Heart right ventricle (tissue), 16 donors: ENCODE results near the gene GLRA1. TPM values are rescaled to one million over a fixed set of nuclear protein-coding genes. Genes with fewer than 3 reads are reported as not detected.

Experiments
- ATAC-seq, 8 donors: fragments of 200-7000 bp; cut with Tn5 transposase; one replicate each; pipeline ENCODE4 v1.9.1; 2020; ENCODE audit warnings: mild to moderate bottlenecking in 8 of 8, moderate library complexity in 8 of 8, moderate number of reproducible peaks in 1 of 8
- DNase-seq, 2 donors: peaks; one replicate each; pipeline ENCODE4 v3.0.0-alpha.2; 2020
- H3K27ac ChIP-seq, 10 donors: fragments of 200-600 bp; sonication (generic) in 2 of 10; one replicate each; pipeline versions ENCODE4 v1.5.0 to v1.8.0; 2020 to 2022; ENCODE audit warnings: mild to moderate bottlenecking in 3 of 10
- H3K27me3 ChIP-seq, 7 donors: fragments of 200-600 bp; one replicate each; pipeline ENCODE4 v1.8.0; 2021 to 2022; ENCODE audit warnings: mild to moderate bottlenecking in 2 of 7
- H3K36me3 ChIP-seq, 9 donors: fragments of 200-600 bp; sonication (generic) in 1 of 9; one replicate each; pipeline versions ENCODE4 v1.5.0 to v1.8.0; 2020 to 2022; ENCODE audit warnings: mild to moderate bottlenecking in 2 of 9
- H3K4me1 ChIP-seq, 9 donors: fragments of 200-600 bp; sonication (generic) in 1 of 9; one replicate each; pipeline versions ENCODE4 v1.5.0 to v1.8.0; 2020 to 2022; ENCODE audit warnings: mild to moderate bottlenecking in 4 of 9
- H3K4me3 ChIP-seq, 10 donors: fragments of 200-600 bp; sonication (generic) in 2 of 10; one replicate each; pipeline versions ENCODE4 v1.5.0 to v1.8.0; 2020 to 2022; ENCODE audit warnings: mild to moderate bottlenecking in 7 of 10, moderate library complexity in 2 of 10
- H3K9me3 ChIP-seq, 11 donors: fragments of 200-600 bp in 10 of 11; sonication (generic) in 2 of 11; one replicate each; pipeline versions ENCODE4 v1.5.0 to v1.8.0; 2013 to 2022; ENCODE audit warnings: mild to moderate bottlenecking in 2 of 11, control low read depth in 1 of 11, moderate library complexity in 1 of 11
- CTCF ChIP-seq, 9 donors: fragments of 200-600 bp; sonication (generic) in 2 of 9; IDR thresholded peaks; one replicate each; pipeline versions ENCODE4 v1.5.0 to v1.8.0; 2021 to 2022; ENCODE audit warnings: antibody characterized with exemption in 9 of 9, mild to moderate bottlenecking in 5 of 9, moderate library complexity in 1 of 9
- WGBS, 2 donors: extraction: QIAGEN DNeasy Blood & Tissue Kit; methylation state at CpG; one replicate each; pipeline ENCODE4 v1.1.7; 2013; ENCODE audit warnings: inconsistent platforms in 1 of 2; 5-methylcytosine and 5-hydroxymethylcytosine counted together
- intact Hi-C, 10 donors: fragments of 100-400 bp; cut with DNase I; formaldehyde crosslinking; loops; one replicate each; pipeline versions ENCODE4 v1.11.1 to v1.14.2; 2022
- long read RNA-seq, 3 donors: library from polyadenylated mRNA; unstranded; transcript quantifications; one replicate each; pipeline ENCODE4 v2.0.0, GENCODE V29; 2020 to 2021
- polyA plus RNA-seq, 2 donors: library from polyadenylated mRNA; stranded (reverse); fragments of 200-250 nt; gene quantifications; one replicate each; pipeline ENCODE4 v1.2.3, GENCODE V29; 2013
- total RNA-seq, 10 donors: library from RNA; stranded (reverse); fragmentation: NEBNext Ultra II Directional in 3 of 10; extraction: Animal tissue kit (Norgen Biotek cat#: 25700) in 3 of 10; gene quantifications; one replicate each; pipeline versions ENCODE4 v1.2.1 to v1.2.4, GENCODE V29; 2021 to 2023
- donor health status: Arrhythmogenic right ventricular cardiomyopathy.
- donor health status: ischemic (EF 13 %, LVEDD 7.1; RV severe dilation, severe dysfunction).
- donor health status: healthy with polysubstance abuse.
- donor health status: DM: no; HTN: yes; CAD: no.
- donor health status: DM: no; HTN: no; CAD: no.
- donor health status: ischemic (EF 25% LVEDD 6.9; RV normal size, moderate dysfunction).
- donor health status: ischemic (EF 25% LVEDD 5.7; RV mildly dilated, moderate dysfunction).
- donor health status: healthy.
- donor health status: DM: yes; HTN: yes; CAD: no.
- donor health status: Ischemic cardiomyopathy.
- donor health status: ischemic (EF 35%, LVEDD 5.7; RV mildly dilated, moderate dysfunction).
- donor health status: nonischemic (EF 11% LVEDD 7.7; RV severe dilation, severe dysfunction).
- donor health status: DM: yes; HTN: yes; CAD: no.
- donor health status: PGD.
- donor health status: ischemic (EF 29% LVEDD 5.4; RV normal size, mild dysfunction).
- donor health status: nonischemic (EF 23%, LVEDD 6.1; RV moderate dilation, normal function).

Gene GLRA1
- not detected for total RNA-seq
- polyA plus RNA-seq, result not detected
- long read RNA-seq, donor 1, result 0 reads
- long read RNA-seq, donor 2, result 0 reads
- long read RNA-seq, donor 3, result 0 reads

DNA sequence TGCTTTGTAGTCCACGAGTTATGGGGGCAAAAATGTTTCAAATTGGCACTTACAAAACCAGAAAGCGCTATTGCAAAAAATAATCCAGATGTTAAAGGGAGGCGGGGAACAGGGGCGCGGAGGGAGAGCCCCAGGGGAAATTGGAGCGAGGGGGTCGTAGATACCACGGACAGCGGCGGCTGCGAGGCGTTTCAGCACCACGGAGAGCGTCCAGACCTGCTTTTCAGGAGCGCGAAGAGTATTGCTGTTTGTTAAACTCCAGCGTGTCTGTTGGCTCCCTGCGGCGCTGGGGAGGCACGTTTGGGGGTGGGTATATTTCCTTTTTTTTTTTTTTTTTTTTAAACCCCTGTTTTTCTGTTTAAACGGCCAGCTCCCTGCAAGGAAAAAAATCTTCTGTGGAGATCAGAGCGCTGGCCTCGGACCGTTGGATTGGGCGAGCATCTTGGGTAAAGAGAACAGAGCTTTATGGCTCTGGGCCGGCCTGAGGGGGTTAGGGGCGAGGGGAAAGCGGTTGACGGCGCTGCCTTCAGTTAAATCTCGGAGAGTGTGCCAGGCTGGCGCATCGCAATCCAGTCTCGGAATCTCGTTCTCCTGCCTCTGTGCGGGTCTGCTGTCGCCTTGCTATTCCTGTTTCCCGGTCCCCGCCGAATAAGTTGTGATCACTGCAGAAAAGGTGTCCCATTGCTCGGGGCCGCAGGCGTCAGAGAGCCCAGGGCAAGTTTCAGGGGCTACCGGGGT lies at the start of gene GLRA1:
Gene GLRA1 (minus strand): TSS at position 288 of the 738 bp plus-strand sequence. CDS start 302 bp downstream, outside the sequence.
- Histone ChIP-seq H3K27ac (no peak within 1 kb of the TSS), H3K4me3 (no peak within 1 kb of the TSS), H3K9me3 (peaks cover 0 to 2% (median 0%) of the 10 kb centered on the region in 11 donors), H3K36me3 (no peaks in the 10 kb centered on the region), H3K27me3 (peaks cover 0 to 42% (median 27%) of the 10 kb centered on the region in 7 donors), H3K4me1 (no peaks in the 10 kb centered on the region)
- ATAC-seq, result peak in 6 of 8 donors; percentile 53 to 69 (median 59)
- WGBS, 2 donors, result 5 to 6% methylated on average over 44 of the region's 44 CpGs
- intact Hi-C loops, result no loop called here
- TF ChIP-seq CTCF (IDR thresholded peaks at IDR 0.05), result no peak
- DNase-seq, result peak; percentile 57 to 61

- no peak overlapping the region for H3K27ac ChIP-seq
- H3K4me3 ChIP-seq, result no peak overlapping the region
- H3K9me3 ChIP-seq, result no peaks in the 10 kb centered on the region
- ATAC-seq, result no peak
- no peaks in the 10 kb centered on the region for H3K36me3 ChIP-seq
- intact Hi-C loops, result no loop called here
- H3K4me1 ChIP-seq, result no peaks in the 10 kb centered on the region
- TF ChIP-seq CTCF (IDR thresholded peaks at IDR 0.05), result no peak
- no peaks in the 10 kb centered on the region for H3K27me3 ChIP-seq
- no peak for DNase-seq
Measured at GRCh38 chr5:151970885-151971284, 46.2 kb upstream of the GLRA1 start.

DNA sequence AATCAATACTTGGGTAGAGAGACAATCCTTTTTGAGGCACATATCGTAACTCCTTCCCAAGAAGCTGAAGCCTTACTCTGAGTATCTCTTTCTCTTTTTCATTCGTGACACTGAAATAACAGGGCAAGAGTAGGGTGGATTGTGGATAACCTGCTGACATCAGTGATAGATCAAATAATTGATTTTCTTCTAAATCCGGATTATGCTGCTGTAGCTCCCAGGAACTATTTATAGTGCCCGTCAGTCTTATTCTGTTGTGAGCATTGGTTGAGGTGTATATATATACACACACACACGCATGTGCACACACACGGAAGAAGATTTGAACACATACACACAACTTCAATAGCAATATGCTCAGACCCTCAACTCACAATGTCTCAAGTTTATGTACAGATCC lies 43.2 kb upstream of the GLRA1 start:
- Histone ChIP-seq H3K4me3 (no peak overlapping the region), H3K9me3 (no peaks in the 10 kb centered on the region), H3K36me3 (no peaks in the 10 kb centered on the region), H3K27ac (no peak overlapping the region), H3K27me3 (no peaks in the 10 kb centered on the region), H3K4me1 (no peaks in the 10 kb centered on the region)
- TF ChIP-seq CTCF (IDR thresholded peaks at IDR 0.05), result no peak
- intact Hi-C loops, result no loop called here
- no peak for DNase-seq
- WGBS, 2 donors, result 82 to 84% methylated on average over 6 of the region's 6 CpGs
- ATAC-seq, result no peak

GRCh38 chr5:151966046-151966445 lies 41.4 kb upstream of the GLRA1 start:
- H3K27me3 ChIP-seq, result peaks cover 0 to 4% (median 0%) of the 10 kb centered on the region in 7 donors
- no peaks in the 10 kb centered on the region for H3K4me1 ChIP-seq
- no peaks in the 10 kb centered on the region for H3K36me3 ChIP-seq
- DNase-seq (no peak), ATAC-seq (no peak)
- no peak for TF ChIP-seq CTCF (IDR thresholded peaks at IDR 0.05)
- H3K9me3 ChIP-seq, result no peaks in the 10 kb centered on the region
- 70 to 73% methylated on average over 1 of the region's 1 CpG for WGBS, 2 donors
- no peak overlapping the region for H3K4me3 ChIP-seq
- H3K27ac ChIP-seq, result no peak overlapping the region
- intact Hi-C loops, result no loop called here
